NCI-H526 (cell line): ENCODE data around the gene MAIP1.
A peak's percentile ranks its signal among the peaks of the same experiment; 100 is the strongest.

Experiments
- DNase-seq, 2 experiments: peaks; one replicate each; lab custom pipeline; 2025; lab: John Stamatoyannopoulos, UW

MAIP1 gene

GRCh38 chr2:199950396-199950795 is 5.0 kb upstream of the MAIP1 start:
- no peak for DNase-seq

DNA sequence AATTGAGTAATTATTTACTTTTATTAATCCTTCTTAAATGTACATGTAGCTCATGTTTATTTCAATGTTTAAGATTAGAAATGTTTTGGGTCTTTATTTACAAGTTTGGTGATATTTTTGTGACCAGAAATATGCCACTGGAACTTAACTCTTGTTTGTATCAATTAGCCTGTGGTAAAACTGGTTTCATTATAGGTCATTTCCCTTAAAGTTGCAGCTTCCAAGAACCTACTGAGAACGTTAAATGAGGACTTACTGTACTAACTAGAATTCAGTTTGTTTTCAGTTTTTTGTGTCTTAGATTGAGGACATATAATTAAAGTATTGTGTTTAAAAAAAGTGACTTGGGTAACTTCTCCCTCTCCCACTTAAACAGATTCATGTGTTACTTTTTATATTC is 4.4 kb upstream of the MAIP1 start:
- DNase-seq, result no peak

DNA sequence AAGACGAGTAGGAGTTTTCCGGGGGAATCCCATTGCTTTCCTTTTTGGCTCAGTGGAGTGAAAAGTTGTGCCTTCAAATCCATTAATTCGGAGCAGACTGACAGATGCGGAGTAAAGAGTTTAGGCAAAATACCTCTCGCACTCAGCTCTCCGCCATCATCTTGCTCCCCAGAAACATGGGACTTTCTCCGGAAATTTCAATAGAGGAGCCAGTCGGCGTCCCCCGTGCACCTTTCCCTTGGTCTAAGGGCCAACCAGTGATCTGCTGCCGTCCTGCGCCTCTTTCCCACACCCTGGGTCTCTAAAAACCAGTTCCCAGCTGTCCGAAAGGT is 409 bp upstream of the MAIP1 start:
- DNase-seq, result peak in 1 of 2 experiments; percentile 88

DNA sequence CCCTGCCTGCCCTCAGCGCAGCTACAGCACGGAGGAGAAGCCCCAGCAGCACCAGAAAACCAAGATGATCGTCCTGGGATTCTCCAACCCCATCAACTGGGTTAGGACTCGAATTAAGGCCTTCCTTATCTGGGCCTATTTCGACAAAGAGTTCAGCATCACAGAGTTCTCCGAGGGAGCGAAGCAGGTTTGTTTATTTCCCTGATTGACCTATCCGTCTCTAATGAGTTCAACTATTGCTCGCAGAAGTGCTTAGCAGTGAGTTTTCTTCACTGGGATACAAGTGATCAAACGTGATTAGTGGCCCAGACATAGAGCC is 639 bp downstream of the MAIP1 start:
- no peak for DNase-seq

DNA sequence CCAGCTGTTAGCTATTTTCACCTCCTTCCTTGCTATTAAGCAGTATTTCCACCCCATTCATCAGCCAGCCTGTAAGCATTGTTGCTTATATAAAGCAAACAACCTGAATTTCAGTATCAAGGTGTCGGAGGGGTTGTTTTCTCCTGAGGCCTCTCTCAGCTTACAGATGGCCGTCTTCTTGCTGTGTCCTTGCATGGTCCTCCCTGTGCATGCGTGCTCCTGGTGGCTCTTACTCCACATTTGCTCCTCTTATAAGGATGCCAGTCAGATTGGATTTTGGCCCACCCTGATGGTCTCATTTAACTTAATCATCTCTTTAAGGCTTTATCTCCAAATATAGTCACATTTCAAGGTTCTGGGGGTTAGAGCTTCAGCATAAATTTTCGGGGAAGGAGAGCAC is 2.6 kb downstream of the MAIP1 start:
- no peak for DNase-seq

DNA sequence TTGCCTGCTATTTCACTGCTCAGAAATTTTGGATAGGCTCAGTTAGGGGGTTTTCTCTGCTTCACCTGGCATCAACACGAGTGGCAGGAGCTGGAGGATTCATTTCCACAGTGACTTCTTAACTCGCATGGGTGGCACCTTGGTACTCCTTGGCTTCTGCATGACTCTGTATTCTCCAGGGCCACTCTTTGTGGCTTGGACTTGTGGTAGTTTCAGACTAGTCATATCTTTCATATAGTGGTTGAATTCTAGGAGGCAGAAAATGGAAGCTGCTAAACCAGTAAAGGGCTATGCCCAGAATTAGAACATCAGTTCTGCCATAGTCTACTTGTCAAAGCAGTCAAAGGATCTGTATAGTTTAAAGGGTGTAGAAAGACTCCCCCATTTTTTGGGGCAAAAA is 6.8 kb downstream of the MAIP1 start:
- DNase-seq, result no peak

DNA sequence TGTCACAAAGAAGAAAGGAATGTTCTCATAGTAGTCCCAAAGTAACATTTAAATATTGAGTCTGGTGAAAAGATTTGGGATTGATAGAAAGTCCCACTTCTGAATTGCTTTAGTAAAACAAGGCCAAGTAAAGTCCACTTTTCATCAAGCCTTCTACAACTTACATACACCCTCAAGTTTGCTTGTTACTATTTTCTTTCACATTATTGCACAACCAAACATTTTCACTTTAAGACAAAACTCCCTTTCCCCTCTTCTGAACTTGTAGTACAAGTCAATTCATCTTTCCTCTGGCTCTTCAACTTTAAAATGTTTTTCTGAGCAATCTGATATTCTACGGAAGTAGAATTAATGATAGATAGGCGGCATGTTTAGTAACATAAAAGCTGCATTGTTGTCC is 11.0 kb downstream of the MAIP1 start:
- no peak for DNase-seq

GRCh38 chr2:199966976-199967375 is 11.6 kb downstream of the MAIP1 start:
- DNase-seq, result no peak

DNA sequence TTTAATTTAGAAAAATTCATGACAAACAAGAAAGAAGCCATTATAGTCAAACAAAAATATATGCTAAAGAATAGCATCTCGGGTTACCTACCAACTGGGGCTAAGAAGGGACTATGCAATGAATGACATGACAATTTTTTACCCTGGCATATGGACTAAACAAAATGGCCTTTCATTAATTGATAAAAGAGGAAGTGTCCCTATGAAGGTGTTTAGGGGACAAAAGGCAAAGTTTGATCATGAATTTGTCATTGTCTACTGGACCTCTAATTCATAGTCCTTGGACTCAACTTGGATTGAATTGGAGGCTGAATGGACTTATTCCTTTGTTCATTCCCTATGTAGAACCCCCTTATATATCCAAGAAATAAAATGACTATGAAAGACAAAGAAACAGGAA is 12.7 kb downstream of the MAIP1 start:
- no peak for DNase-seq

DNA sequence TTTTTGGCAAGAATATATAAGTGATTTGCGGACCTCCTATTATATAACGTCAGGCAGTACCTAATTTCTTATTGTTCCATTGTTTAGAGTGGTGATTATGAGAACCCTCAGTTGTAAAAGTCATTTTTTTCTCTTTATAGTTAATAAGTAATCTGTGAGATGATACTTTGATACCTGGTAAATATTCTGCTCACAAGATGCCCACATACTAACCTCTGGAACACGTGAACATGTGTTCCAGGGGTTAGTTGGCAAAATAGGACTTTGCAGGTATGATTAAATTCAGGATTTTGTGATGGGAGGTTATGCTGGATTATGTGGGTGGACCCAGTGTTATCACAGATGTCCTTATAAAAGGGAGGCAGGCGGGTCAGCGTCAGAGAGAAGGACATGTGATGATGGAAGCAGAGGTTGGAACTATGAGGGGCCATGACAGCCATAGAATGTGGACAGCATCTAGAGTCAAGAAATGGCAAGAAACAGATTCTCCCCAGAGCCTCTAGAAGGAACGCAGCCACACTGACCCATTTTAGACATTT is 16.8 kb downstream of the MAIP1 start:
- no peak for DNase-seq

GRCh38 chr2:199973703-199974102 is 18.3 kb downstream of the MAIP1 start:
- peak; percentile 30 to 55 for DNase-seq

DNA sequence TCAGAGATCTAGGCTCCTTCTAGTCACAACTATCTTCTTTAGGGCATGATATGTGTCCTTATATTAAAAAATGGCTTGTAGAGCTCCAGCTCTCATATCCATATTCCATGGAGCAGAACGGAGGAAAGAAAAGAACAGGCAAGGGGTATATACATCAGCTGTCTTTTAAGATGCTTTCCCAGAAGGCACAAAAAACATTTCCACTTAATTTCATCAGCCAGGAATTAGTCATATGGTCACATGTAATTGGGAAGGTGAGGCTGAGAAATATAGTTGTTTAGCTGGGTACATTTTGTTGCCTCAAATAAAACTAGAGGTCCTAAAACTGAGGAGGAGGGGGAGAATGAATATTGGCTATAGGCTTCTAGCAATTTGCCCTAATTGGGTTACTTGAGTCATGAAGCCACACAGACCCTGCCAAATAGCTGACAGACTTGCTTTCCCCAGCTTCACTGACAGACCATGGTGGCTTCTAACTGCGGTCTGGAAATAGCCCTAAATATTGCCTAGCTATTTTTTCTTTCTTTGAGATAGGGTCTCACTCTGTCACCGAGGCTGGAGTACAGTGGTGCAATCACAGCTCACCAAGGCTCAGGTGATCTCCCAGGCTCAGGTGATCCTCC is 20.0 kb downstream of the MAIP1 start:
- no peak for DNase-seq

- DNase-seq, result no peak
Observed at GRCh38 chr2:199977984-199978415, 22.6 kb downstream of the MAIP1 start.

GRCh38 chr2:199979398-199979797 is 24.0 kb downstream of the MAIP1 start:
- no peak for DNase-seq

- peak; percentile 57 to 88 for DNase-seq
Observed at GRCh38 chr2:199979832-199980628, 24.6 kb downstream of the MAIP1 start.

DNA sequence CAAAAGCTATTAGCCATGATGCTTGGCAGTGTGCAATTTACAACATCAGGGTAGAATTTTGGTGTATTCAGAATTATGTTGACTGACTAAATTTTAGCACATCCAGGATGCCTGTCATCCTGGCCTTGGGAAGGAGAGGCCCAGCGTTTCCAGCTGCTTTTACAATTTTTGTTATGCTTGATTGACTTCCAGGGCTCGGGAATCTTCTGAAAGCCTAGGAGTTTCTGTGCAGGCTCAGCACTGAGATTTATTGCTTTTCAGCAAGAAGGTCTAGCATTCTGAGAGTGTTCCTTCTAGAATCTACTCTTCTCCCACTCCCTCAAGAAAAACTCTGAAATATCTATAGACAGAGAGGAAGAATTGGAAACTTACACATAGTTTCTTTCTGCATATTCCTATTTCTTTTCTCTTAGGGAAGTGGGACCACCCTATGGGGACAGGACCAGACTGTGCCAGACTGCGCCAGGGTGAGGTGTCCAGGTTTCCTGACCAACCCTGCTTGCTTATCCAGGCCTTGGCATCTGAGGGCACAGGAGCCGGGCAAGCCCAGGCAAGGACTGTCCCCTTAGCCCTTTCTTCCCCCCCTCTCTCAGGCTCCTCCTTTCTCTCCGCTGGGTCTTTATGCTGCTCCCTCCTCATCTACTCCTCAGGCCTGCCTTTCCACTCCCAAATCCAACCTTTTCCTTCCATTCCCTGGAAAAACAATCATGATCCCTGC is 26.9 kb downstream of the MAIP1 start:
- peak in 1 of 2 experiments; percentile 20 for DNase-seq

DNA sequence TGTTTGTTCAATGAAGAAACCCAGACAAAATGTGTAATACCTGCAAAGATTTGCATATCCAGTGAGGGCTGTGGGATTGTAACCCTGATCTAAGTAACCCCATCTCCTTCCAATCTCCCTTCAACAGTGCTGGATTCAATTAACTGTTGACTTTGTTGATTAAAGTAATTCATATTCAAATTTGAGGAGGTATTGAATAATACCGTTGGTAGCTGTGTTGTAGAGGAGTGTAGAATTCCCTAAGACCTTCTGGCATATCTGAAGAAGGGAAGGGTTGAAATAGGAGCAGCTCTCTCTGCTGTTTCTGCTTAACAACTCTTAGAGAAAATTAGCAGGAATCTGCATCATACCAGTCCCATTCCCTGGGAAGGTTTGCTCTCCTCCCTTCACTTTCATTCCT is 28.2 kb downstream of the MAIP1 start:
- DNase-seq, result peak; percentile 66 to 67

DNA sequence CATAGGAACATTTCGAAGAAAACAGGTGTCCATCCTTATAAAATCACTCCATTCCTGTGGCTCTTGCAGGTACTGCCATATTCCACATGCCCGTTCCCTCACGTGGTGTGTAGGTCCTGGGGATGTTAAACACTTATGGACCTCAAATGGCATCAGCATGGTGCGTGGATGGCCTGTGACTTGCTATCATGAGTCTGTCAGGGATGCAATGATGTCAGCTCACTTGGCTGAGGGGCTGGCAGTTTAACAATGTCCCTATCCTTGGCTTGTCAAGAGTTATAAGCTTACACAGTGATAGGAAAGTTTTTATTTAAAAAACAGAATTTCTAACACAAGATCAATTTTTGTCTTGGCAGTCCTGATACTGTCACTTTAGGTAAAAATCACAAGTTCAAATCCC is 28.8 kb downstream of the MAIP1 start:
- DNase-seq, result no peak

DNA sequence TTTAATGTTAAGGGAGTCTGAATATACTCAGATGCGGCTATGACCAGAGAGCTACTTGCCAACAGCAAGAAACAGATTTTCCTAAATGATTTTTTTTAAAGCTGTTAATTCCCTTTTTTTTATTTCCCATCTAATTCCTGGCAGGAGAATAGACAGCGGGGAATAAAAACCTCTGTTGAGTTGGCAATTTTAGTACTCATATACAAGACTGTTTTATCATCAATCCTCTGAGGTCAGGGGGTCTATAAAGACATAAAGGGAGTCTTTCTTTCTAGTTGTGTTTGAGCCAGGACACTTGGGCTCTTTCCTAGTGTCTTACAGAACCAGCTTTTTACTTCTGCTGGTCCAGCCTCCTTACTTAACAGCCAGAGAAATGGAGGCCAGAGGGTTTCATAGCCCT is 29.4 kb downstream of the MAIP1 start:
- no peak for DNase-seq

GRCh38 chr2:199985625-199986207 is 30.3 kb downstream of the MAIP1 start:
- DNase-seq, result peak; percentile 82 to 92

GRCh38 chr2:199987586-199987985 is 32.2 kb downstream of the MAIP1 start:
- DNase-seq, result peak; percentile 53 to 54

DNA sequence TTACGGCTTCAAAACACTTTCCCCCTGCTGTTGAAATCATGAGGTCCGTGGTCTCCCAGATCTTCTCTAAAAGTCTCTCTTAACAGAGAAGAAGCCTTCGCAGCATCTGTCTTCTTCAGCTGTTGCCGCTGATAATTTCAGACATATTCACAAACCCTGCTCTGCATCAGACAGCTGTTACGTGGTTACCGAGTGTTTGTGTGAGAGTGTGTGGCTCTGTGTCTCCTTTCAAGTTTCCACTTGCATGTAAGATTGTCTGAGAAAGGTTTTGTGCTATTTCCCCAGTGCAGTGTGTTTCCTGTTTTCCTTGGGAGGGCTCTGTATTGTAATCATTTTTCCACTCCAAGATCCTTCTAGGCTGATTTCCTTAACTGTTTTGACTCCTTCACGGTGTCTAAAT is 32.8 kb downstream of the MAIP1 start:
- peak; percentile 37 to 68 for DNase-seq

DNA sequence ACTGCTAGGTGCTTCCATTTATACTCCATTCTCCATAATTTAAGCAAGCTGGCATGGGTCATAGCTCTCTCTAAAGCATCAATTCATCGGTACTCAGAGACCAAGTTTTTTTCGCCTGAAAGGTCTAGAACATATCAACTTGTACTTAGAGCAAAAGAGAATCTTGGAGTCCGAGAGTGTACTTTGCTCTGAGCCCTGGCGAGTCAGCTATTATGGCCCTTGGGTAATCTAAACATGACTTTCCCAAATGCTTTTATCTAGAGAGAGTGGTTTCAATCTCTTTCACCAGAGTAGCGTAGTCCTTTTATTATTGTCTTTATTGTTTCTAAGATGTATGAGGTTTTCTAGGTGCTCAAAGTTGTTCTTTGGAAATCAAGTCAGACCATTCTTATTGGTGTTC is 34.4 kb downstream of the MAIP1 start:
- no peak for DNase-seq
